ENCODE data around the gene TERT.
"Not testable (repeated sequence)": the region's sequence is repeated elsewhere in the genome, so short reads cannot be mapped to it uniquely, and the experiment has no call there.

Gene TERT

GRCh38 chr5:1270426-1270825 is 24.4 kb downstream of the TERT start:
- Histone ChIP-seq H3K27me3 (ENCODE audit: insufficient read depth, low read length, poor library complexity) (no peaks in the 10 kb centered on the region), H3K79me1 (ENCODE audit: low read length) (no peaks in the 10 kb centered on the region), H3K18ac (ENCODE audit: low read length) (no peak overlapping the region), H3K56ac (ENCODE audit: low read length) (no peak overlapping the region), H3K9ac (ENCODE audit: low read length) (no peak overlapping the region), H3K4me1 (ENCODE audit: control insufficient read depth, low read depth, low read length) (no peaks in the 10 kb centered on the region), H2BK5ac (ENCODE audit: low read length) (no peak overlapping the region), H4K5ac (ENCODE audit: low read length) (no peak overlapping the region), H2BK120ac (ENCODE audit: low read depth, low read length) (no peak overlapping the region), H4K8ac (ENCODE audit: low read depth, low read length) (no peak overlapping the region), H3K4me2 (ENCODE audit: low read length) (no peak overlapping the region), H3K79me2 (ENCODE audit: control insufficient read depth, insufficient read depth, low read length) (no peaks in the 10 kb centered on the region), H2BK15ac (replicated peaks; ENCODE audit: low read depth) (no peak overlapping the region), H2AK5ac (ENCODE audit: low read length) (no peak overlapping the region), H3K4me3 (ENCODE audit: low read length) (no peak overlapping the region), H3K27ac (ENCODE audit: low read depth, low read length) (no peak overlapping the region), H3K36me3 (ENCODE audit: control insufficient read depth, insufficient read depth, low read length) (no peaks in the 10 kb centered on the region), H3K23ac (ENCODE audit: low read length) (no peak overlapping the region), H3K4ac (ENCODE audit: low read depth, low read length) (no peak overlapping the region)
- no peak for DNase-seq
- no CpG with 5 or more reads among the region's 22 CpGs for WGBS (ENCODE audit: extremely low coverage, insufficient coverage, low lambda C conversion rate)

- Histone ChIP-seq H3K79me2 (ENCODE audit: control insufficient read depth, insufficient read depth, low read length) (no peaks in the 10 kb centered on the region), H3K4me2 (ENCODE audit: low read length) (no peak overlapping the region), H3K4me3 (ENCODE audit: low read length) (no peak overlapping the region), H3K18ac (ENCODE audit: low read length) (no peak overlapping the region), H3K27ac (ENCODE audit: low read depth, low read length) (no peak overlapping the region), H2AK5ac (ENCODE audit: low read length) (no peak overlapping the region), H3K4ac (ENCODE audit: low read depth, low read length) (no peak overlapping the region), H3K4me1 (ENCODE audit: control insufficient read depth, low read depth, low read length) (no peaks in the 10 kb centered on the region), H3K9ac (ENCODE audit: low read length) (no peak overlapping the region), H3K36me3 (ENCODE audit: control insufficient read depth, insufficient read depth, low read length) (no peaks in the 10 kb centered on the region), H3K56ac (ENCODE audit: low read length) (no peak overlapping the region), H2BK15ac (replicated peaks; ENCODE audit: low read depth) (no peak overlapping the region), H2BK5ac (ENCODE audit: low read length) (no peak overlapping the region), H3K79me1 (ENCODE audit: low read length) (no peaks in the 10 kb centered on the region), H3K23ac (ENCODE audit: low read length) (no peak overlapping the region), H4K5ac (ENCODE audit: low read length) (no peak overlapping the region), H4K8ac (ENCODE audit: low read depth, low read length) (no peak overlapping the region), H2BK120ac (ENCODE audit: low read depth, low read length) (no peak overlapping the region), H3K27me3 (ENCODE audit: insufficient read depth, low read length, poor library complexity) (no peaks in the 10 kb centered on the region)
- no CpG with 5 or more reads among the region's 13 CpGs for WGBS (ENCODE audit: extremely low coverage, insufficient coverage, low lambda C conversion rate)
- no peak for DNase-seq
Observed at GRCh38 chr5:1268666-1269065, 26.2 kb downstream of the TERT start.

GRCh38 chr5:1268056-1268455 is 26.8 kb downstream of the TERT start:
- no peak overlapping the region for H3K23ac ChIP-seq (ENCODE audit: low read length)
- H2BK5ac ChIP-seq (ENCODE audit: low read length), result no peak overlapping the region
- H3K27me3 ChIP-seq (ENCODE audit: insufficient read depth, low read length, poor library complexity), result no peaks in the 10 kb centered on the region
- H3K79me1 ChIP-seq (ENCODE audit: low read length), result no peaks in the 10 kb centered on the region
- no peak overlapping the region for H2BK120ac ChIP-seq (ENCODE audit: low read depth, low read length)
- no peak overlapping the region for H3K4me2 ChIP-seq (ENCODE audit: low read length)
- H2BK15ac ChIP-seq (replicated peaks; ENCODE audit: low read depth), result no peak overlapping the region
- no peak overlapping the region for H2AK5ac ChIP-seq (ENCODE audit: low read length)
- no peak overlapping the region for H3K56ac ChIP-seq (ENCODE audit: low read length)
- no peak overlapping the region for H4K8ac ChIP-seq (ENCODE audit: low read depth, low read length)
- H3K27ac ChIP-seq (ENCODE audit: low read depth, low read length), result no peak overlapping the region
- no peak overlapping the region for H3K9ac ChIP-seq (ENCODE audit: low read length)
- no peaks in the 10 kb centered on the region for H3K79me2 ChIP-seq (ENCODE audit: control insufficient read depth, insufficient read depth, low read length)
- H3K4me3 ChIP-seq (ENCODE audit: low read length), result no peak overlapping the region
- H4K5ac ChIP-seq (ENCODE audit: low read length), result no peak overlapping the region
- no peak overlapping the region for H3K4ac ChIP-seq (ENCODE audit: low read depth, low read length)
- no peaks in the 10 kb centered on the region for H3K4me1 ChIP-seq (ENCODE audit: control insufficient read depth, low read depth, low read length)
- no peak for DNase-seq
- WGBS (ENCODE audit: extremely low coverage, insufficient coverage, low lambda C conversion rate), result no CpG with 5 or more reads among the region's 13 CpGs
- H3K18ac ChIP-seq (ENCODE audit: low read length), result no peak overlapping the region
- no peaks in the 10 kb centered on the region for H3K36me3 ChIP-seq (ENCODE audit: control insufficient read depth, insufficient read depth, low read length)

GRCh38 chr5:1267464-1267863 is 27.4 kb downstream of the TERT start:
- H2BK15ac ChIP-seq (replicated peaks; ENCODE audit: low read depth); H3K4me2 ChIP-seq (ENCODE audit: low read length); H4K5ac ChIP-seq (ENCODE audit: low read length); H3K18ac ChIP-seq (ENCODE audit: low read length); H3K9ac ChIP-seq (ENCODE audit: low read length); H3K79me1 ChIP-seq (ENCODE audit: low read length); H3K79me2 ChIP-seq (ENCODE audit: control insufficient read depth, insufficient read depth, low read length); H2BK5ac ChIP-seq (ENCODE audit: low read length); H3K4me3 ChIP-seq (ENCODE audit: low read length); H3K4me1 ChIP-seq (ENCODE audit: control insufficient read depth, low read depth, low read length); H4K8ac ChIP-seq (ENCODE audit: low read depth, low read length); H3K4ac ChIP-seq (ENCODE audit: low read depth, low read length); H2AK5ac ChIP-seq (ENCODE audit: low read length); H3K56ac ChIP-seq (ENCODE audit: low read length); H3K27me3 ChIP-seq (ENCODE audit: insufficient read depth, low read length, poor library complexity); H2BK120ac ChIP-seq (ENCODE audit: low read depth, low read length); H3K36me3 ChIP-seq (ENCODE audit: control insufficient read depth, insufficient read depth, low read length); H3K27ac ChIP-seq (ENCODE audit: low read depth, low read length); H3K23ac ChIP-seq (ENCODE audit: low read length); DNase-seq: not testable (repeated sequence)
- WGBS (ENCODE audit: extremely low coverage, insufficient coverage, low lambda C conversion rate), result no CpG with 5 or more reads among the region's 5 CpGs

- Histone ChIP-seq H3K4me2 (ENCODE audit: low read length) (no peak overlapping the region), H2BK5ac (ENCODE audit: low read length) (no peak overlapping the region), H4K8ac (ENCODE audit: low read depth, low read length) (no peak overlapping the region)
Observed at GRCh38 chr5:1266791-1267190, 28.1 kb downstream of the TERT start.

More at GRCh38 chr5:1266791-1267190, 28.1 kb downstream of the TERT start:
- Histone ChIP-seq H3K4ac (ENCODE audit: low read depth, low read length) (no peak overlapping the region), H3K4me3 (ENCODE audit: low read length) (no peak overlapping the region), H3K79me2 (ENCODE audit: control insufficient read depth, insufficient read depth, low read length) (no peaks in the 10 kb centered on the region), H2BK15ac (replicated peaks; ENCODE audit: low read depth) (no peak overlapping the region), H2BK120ac (ENCODE audit: low read depth, low read length) (no peak overlapping the region), H4K5ac (ENCODE audit: low read length) (no peak overlapping the region), H3K23ac (ENCODE audit: low read length) (no peak overlapping the region), H2AK5ac (ENCODE audit: low read length) (no peak overlapping the region), H3K56ac (ENCODE audit: low read length) (no peak overlapping the region), H3K18ac (ENCODE audit: low read length) (no peak overlapping the region), H3K9ac (ENCODE audit: low read length) (no peak overlapping the region), H3K27me3 (ENCODE audit: insufficient read depth, low read length, poor library complexity) (no peaks in the 10 kb centered on the region), H3K79me1 (ENCODE audit: low read length) (no peaks in the 10 kb centered on the region), H3K36me3 (ENCODE audit: control insufficient read depth, insufficient read depth, low read length) (no peaks in the 10 kb centered on the region), H3K27ac (ENCODE audit: low read depth, low read length) (no peak overlapping the region), H3K4me1 (ENCODE audit: control insufficient read depth, low read depth, low read length) (no peaks in the 10 kb centered on the region)
- WGBS (ENCODE audit: extremely low coverage, insufficient coverage, low lambda C conversion rate), result no CpG with 5 or more reads among the region's 9 CpGs
- no peak for DNase-seq

Measured in mesendoderm (in vitro differentiated cells).